Activated CD8-positive, alpha-beta memory T cell treated with anti-CD3 and anti-CD28 coated beads, Interleukin-2, amount 10 ng/mL, durations not matched to agents 7 days and 5 days (primary cell): ENCODE measurements around the gene TIMM10. TPM values are rescaled to one million over a fixed set of nuclear protein-coding genes. Genes with fewer than 3 reads are reported as not detected.
"Not testable (repeated sequence)": the region's sequence is repeated elsewhere in the genome, so short reads cannot be mapped to it uniquely, and the experiment has no call there.

Experiments used
- ATAC-seq: fragments of 150-1000 bp; cut with Tn5 transposase; one replicate; pipeline ENCODE4 v1.10.0; 2021; ENCODE audit warnings: moderate library complexity
- CTCF ChIA-PET: fragments of 350-600 bp; sonication (Branson Sonifier 250); formaldehyde crosslinking; loops from one replicate; lab custom pipeline; 2021; ENCODE audit warnings: antibody characterized with exemption; lab: Charles Lee
- DNase-seq: peaks from one replicate; pipeline ENCODE4 v3.0.0-alpha.2; 2020
- H3K27ac Mint-ChIP-seq: one replicate; pipeline ENCODE4 v1.8.0; 2021; ENCODE audit warnings: mild to moderate bottlenecking, mixed read lengths
- H3K27me3 Mint-ChIP-seq: one replicate; pipeline ENCODE4 v1.8.0; 2021; ENCODE audit warnings: mixed read lengths
- H3K36me3 Mint-ChIP-seq: one replicate; pipeline ENCODE4 v1.8.0; 2021; ENCODE audit warnings: mild to moderate bottlenecking, mixed read lengths
- H3K4me1 Mint-ChIP-seq: one replicate; pipeline ENCODE4 v1.8.0; 2021; ENCODE audit warnings: mixed read lengths
- H3K4me3 Mint-ChIP-seq: one replicate; pipeline ENCODE4 v1.8.0; 2021; ENCODE audit warnings: mild to moderate bottlenecking, moderate library complexity, mixed read lengths
- H3K9me3 Mint-ChIP-seq: one replicate; pipeline ENCODE4 v1.8.0; 2022; ENCODE audit warnings: low read depth, mixed read lengths
- total RNA-seq, 2 experiments: library from RNA; stranded (reverse); gene quantifications; one replicate each; pipeline ENCODE4 v1.2.3, GENCODE V29; 2021

Gene TIMM10
- total RNA-seq, 2 experiments from 2014 or later = 74.5 to 92.9 TPM

GRCh38 chr11:57534449-57534848, 3.9 kb upstream of the TIMM10 start:
- peaks cover 21% of the 10 kb centered on the region for H3K4me1 Mint-ChIP-seq
- not testable (repeated sequence) for DNase-seq, H3K27me3 Mint-ChIP-seq, H3K4me3 Mint-ChIP-seq, H3K27ac Mint-ChIP-seq, H3K9me3 Mint-ChIP-seq, ATAC-seq, H3K36me3 Mint-ChIP-seq
- CTCF ChIA-PET = interaction anchor here (0.8 to 2.1 kb wide), 6 partner anchors 16 to 199 kb away, joined by 3 to 6 read pairs (median 4); partner anchors contain the start of gene SSRP1

DNA sequence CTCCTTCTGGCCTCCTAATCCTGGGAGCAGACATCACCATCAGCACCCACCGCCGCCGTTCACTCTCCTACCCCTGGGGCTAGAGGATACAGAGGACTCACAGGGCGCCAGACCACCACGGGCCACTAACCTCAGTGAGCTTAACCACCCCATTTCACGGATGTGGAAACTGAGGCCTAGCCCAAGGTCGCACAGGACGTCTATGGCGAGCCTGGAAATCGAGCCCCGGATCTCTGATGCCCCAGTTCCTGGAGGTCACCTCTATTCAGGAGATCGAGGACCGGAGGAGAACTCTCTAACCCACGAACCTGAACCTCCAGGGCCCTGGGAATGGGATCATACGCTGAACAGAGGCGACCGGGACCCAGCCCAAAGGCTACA, 349 bp downstream of the TIMM10 start:
- Mint-ChIP-seq H3K9me3 (no peaks in the 10 kb centered on the region), H3K4me3 (peak overlapping the region; percentile 77), H3K4me1 (peaks cover 41% of the 10 kb centered on the region), H3K27me3 (no peaks in the 10 kb centered on the region), H3K27ac (peak overlapping the region; percentile 79), H3K36me3 (peaks cover 14% of the 10 kb centered on the region)
- ATAC-seq (no peak), DNase-seq (no peak)
- CTCF ChIA-PET = interaction anchor here (0.8 to 10.5 kb wide), 8 partner anchors 14 to 271 kb away, joined by 3 to 247 read pairs (median 42); partner anchors contain the start of genes RTN4RL2 and SLC43A1

GRCh38 chr11:57529012-57529411, 1.5 kb downstream of the TIMM10 start:
- ATAC-seq = no peak
- DNase-seq = no peak
- no peaks in the 10 kb centered on the region for H3K9me3 Mint-ChIP-seq
- H3K27me3 Mint-ChIP-seq = no peaks in the 10 kb centered on the region
- H3K4me3 Mint-ChIP-seq = no peak overlapping the region
- peaks cover 17% of the 10 kb centered on the region for H3K36me3 Mint-ChIP-seq
- H3K4me1 Mint-ChIP-seq = peaks cover 41% of the 10 kb centered on the region
- CTCF ChIA-PET = interaction anchor here (0.9 to 10.5 kb wide), 10 partner anchors 13 to 208 kb away, joined by 3 to 247 read pairs (median 8); partner anchors contain the start of genes RTN4RL2 and SLC43A1
- H3K27ac Mint-ChIP-seq = peak overlapping the region; percentile 10

DNA sequence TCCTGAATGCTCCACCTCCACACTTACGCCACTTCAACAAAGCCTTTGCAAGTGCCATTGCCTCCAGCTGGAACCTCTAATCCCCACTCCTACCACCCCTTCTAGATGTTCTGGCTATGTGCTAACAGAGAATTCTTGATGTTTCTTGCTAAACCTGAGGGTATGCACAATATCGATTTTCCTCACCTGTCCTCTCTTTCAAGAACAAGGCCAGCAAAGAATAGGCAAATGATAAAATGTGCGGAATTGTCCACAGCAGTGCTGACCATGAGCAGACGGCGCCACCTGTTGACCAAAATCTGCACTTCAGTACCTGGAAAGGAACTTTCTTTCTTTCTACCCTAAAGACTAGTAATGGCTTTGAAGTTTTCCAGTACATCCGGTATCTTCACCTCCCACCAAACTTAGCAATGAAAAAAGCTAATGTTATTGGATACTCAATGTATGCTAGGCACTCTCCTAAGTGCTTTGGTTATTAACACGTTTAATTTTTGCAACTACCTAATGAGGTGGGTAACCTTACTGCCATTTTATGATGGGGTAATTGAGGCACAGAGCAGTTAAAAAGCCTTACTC, 3.4 kb downstream of the TIMM10 start:
- H3K4me1 Mint-ChIP-seq = peaks cover 40% of the 10 kb centered on the region
- peak overlapping the region; percentile 49 for H3K27ac Mint-ChIP-seq
- no peaks in the 10 kb centered on the region for H3K9me3 Mint-ChIP-seq
- CTCF ChIA-PET = interaction anchor here (0.6 to 10.5 kb wide), 28 partner anchors 10 to 192 kb away, joined by 3 to 247 read pairs (median 6); partner anchors contain the start of genes MED19, RTN4RL2, SLC43A1 and SMTNL1
- ATAC-seq (no peak), DNase-seq (peak; percentile 81)
- no peaks in the 10 kb centered on the region for H3K27me3 Mint-ChIP-seq
- no peak overlapping the region for H3K4me3 Mint-ChIP-seq
- peaks cover 14% of the 10 kb centered on the region for H3K36me3 Mint-ChIP-seq

DNA sequence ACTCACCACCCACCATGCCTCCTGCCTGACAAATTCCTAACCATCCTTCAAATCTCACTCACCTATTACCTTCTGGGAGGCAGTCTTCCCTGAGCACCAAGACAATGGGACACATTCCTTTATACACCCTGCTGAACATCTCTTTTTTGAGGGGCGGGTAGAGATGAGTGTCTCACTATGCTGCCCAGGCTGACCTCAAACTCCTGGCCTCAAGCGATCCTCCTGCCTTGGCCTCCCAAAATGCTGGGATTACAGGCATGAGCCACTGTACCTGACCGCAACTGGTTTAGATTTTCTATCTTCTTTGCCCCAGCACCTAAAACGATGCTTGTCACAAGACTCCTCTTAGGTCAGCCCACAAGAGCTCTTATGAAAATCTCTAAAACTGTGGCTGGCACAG, 7.1 kb downstream of the TIMM10 start:
- peaks cover 15% of the 10 kb centered on the region for H3K36me3 Mint-ChIP-seq
- H3K4me1 Mint-ChIP-seq = peaks cover 12% of the 10 kb centered on the region
- DNase-seq (no peak), ATAC-seq (no peak)
- CTCF ChIA-PET = interaction anchor here (2.2 to 10.5 kb wide), 4 partner anchors 7 to 64 kb away, joined by 5 to 247 read pairs (median 142); partner anchors contain the start of genes RTN4RL2 and SLC43A1
- no peak overlapping the region for H3K4me3 Mint-ChIP-seq
- H3K27me3 Mint-ChIP-seq = no peaks in the 10 kb centered on the region
- no peaks in the 10 kb centered on the region for H3K9me3 Mint-ChIP-seq
- no peak overlapping the region for H3K27ac Mint-ChIP-seq

- Mint-ChIP-seq H3K27me3 (no peaks in the 10 kb centered on the region), H3K4me1 (peaks cover 2% of the 10 kb centered on the region), H3K36me3 (peaks cover 10% of the 10 kb centered on the region), H3K4me3 (no peak overlapping the region), H3K9me3 (no peaks in the 10 kb centered on the region), H3K27ac (no peak overlapping the region)
- CTCF ChIA-PET = interaction anchor here (0.9 to 1.4 kb wide), 5 partner anchors 16 to 64 kb away, joined by 3 to 13 read pairs (median 3); no protein-coding TSS in a partner anchor
- ATAC-seq (no peak), DNase-seq (no peak)
Observed at GRCh38 chr11:57521116-57521515, 9.4 kb downstream of the TIMM10 start.

- Mint-ChIP-seq H3K36me3 (peaks cover 3% of the 10 kb centered on the region), H3K27ac (peak overlapping the region; percentile 86), H3K4me1 (peaks cover 30% of the 10 kb centered on the region), H3K9me3 (no peaks in the 10 kb centered on the region), H3K4me3 (peak overlapping the region; percentile 96), H3K27me3 (no peaks in the 10 kb centered on the region)
- DNase-seq = no peak
- CTCF ChIA-PET = interaction anchor here (0.9 to 7.1 kb wide), 15 partner anchors 11 to 181 kb away, joined by 3 to 107 read pairs (median 4); partner anchors contain the start of genes RTN4RL2, SSRP1, TIMM10 and UBE2L6
- no peak for ATAC-seq
Observed at GRCh38 chr11:57516061-57516443, 14.5 kb downstream of the TIMM10 start.

- H3K36me3 Mint-ChIP-seq = peaks cover 3% of the 10 kb centered on the region
- CTCF ChIA-PET = interaction anchor here (0.9 to 7.1 kb wide), 14 partner anchors 12 to 180 kb away, joined by 3 to 107 read pairs (median 4); partner anchors contain the start of genes RTN4RL2, SLC43A3, SSRP1 and TIMM10
- H3K9me3 Mint-ChIP-seq = no peaks in the 10 kb centered on the region
- peaks cover 30% of the 10 kb centered on the region for H3K4me1 Mint-ChIP-seq
- H3K27ac Mint-ChIP-seq = peak within 1 kb of the TSS; percentile 89
- peak; percentile 61 for DNase-seq
- H3K27me3 Mint-ChIP-seq = no peaks in the 10 kb centered on the region
- ATAC-seq = peak; percentile 63
- H3K4me3 Mint-ChIP-seq = peak within 1 kb of the TSS; percentile 96
Observed at GRCh38 chr11:57515332-57516060, 15.1 kb downstream of the TIMM10 start, which contains the start of gene SLC43A1. SLC43A1 (minus strand) TSS chr11:57515702; CDS start chr11:57514111, 1,591 bp downstream.

- H3K27me3 Mint-ChIP-seq = no peaks in the 10 kb centered on the region
- CTCF ChIA-PET = interaction anchor here (0.8 to 7.1 kb wide), 13 partner anchors 10 to 180 kb away, joined by 3 to 107 read pairs (median 3); partner anchors contain the start of genes RTN4RL2, SLC43A3, SSRP1 and TIMM10
- DNase-seq = peak; percentile 76
- H3K9me3 Mint-ChIP-seq = no peaks in the 10 kb centered on the region
- peaks cover 5% of the 10 kb centered on the region for H3K36me3 Mint-ChIP-seq
- peak; percentile 66 for ATAC-seq
- peak overlapping the region; percentile 89 for H3K27ac Mint-ChIP-seq
- H3K4me1 Mint-ChIP-seq = peaks cover 32% of the 10 kb centered on the region
- peak overlapping the region; percentile 96 for H3K4me3 Mint-ChIP-seq
Observed at GRCh38 chr11:57514538-57515331, 15.8 kb downstream of the TIMM10 start.

- Mint-ChIP-seq H3K36me3 (peaks cover 6% of the 10 kb centered on the region), H3K27me3 (no peaks in the 10 kb centered on the region), H3K27ac (peak overlapping the region; percentile 89), H3K4me1 (peaks cover 35% of the 10 kb centered on the region), H3K9me3 (no peaks in the 10 kb centered on the region), H3K4me3 (peak overlapping the region; percentile 96)
- ATAC-seq (peak; percentile 40), DNase-seq (peak; percentile 54)
- CTCF ChIA-PET = interaction anchor here (0.8 to 7.1 kb wide), 10 partner anchors 9 to 126 kb away, joined by 3 to 107 read pairs (median 4); partner anchors contain the start of genes RTN4RL2 and TIMM10
Observed at GRCh38 chr11:57513911-57514537, 16.5 kb downstream of the TIMM10 start.

- Mint-ChIP-seq H3K27ac (no peak overlapping the region), H3K36me3 (peaks cover 4% of the 10 kb centered on the region), H3K27me3 (no peaks in the 10 kb centered on the region), H3K4me3 (peak overlapping the region; percentile 55), H3K9me3 (no peaks in the 10 kb centered on the region), H3K4me1 (peaks cover 35% of the 10 kb centered on the region)
- ATAC-seq (no peak), DNase-seq (no peak)
- CTCF ChIA-PET = interaction anchor here (0.8 to 7.1 kb wide), 6 partner anchors 12 to 55 kb away, joined by 4 to 107 read pairs (median 40); partner anchors contain the start of genes RTN4RL2 and TIMM10
Observed at GRCh38 chr11:57513452-57513795, 17.1 kb downstream of the TIMM10 start.
